Kidney (tissue), 14 donors: ENCODE data around the gene ZSWIM7. TPM values are rescaled to one million over a fixed set of nuclear protein-coding genes. Genes with fewer than 3 reads are reported as not detected.
A peak's percentile ranks its signal among the peaks of the same experiment; 100 is the strongest.

Experiments used
- DNase-seq, 5 donors: peaks; one replicate each; pipeline ENCODE4 v3.0.0-alpha.2; 2013 to 2020
- FAIRE-seq: peaks from 2 replicates; lab custom pipeline; 2012; peaks lifted over from hg19 to GRCh38; lab: Jason Lieb, UNC
- H3K27ac ChIP-seq, 2 donors: one replicate each; pipeline ENCODE4 v1.7.0; 2013; ENCODE audit warnings: low read depth in 2 of 2, low read length in 2 of 2, inconsistent platforms in 1 of 2
- H3K27me3 ChIP-seq: one replicate; pipeline ENCODE4 v1.7.1; 2013; ENCODE audit warnings: low read length, inconsistent platforms; ENCODE audit not compliant: control insufficient read depth, insufficient read depth
- H3K36me3 ChIP-seq, 3 donors: one replicate each; pipeline versions ENCODE4 v1.7.0 to v1.7.1; 2013; ENCODE audit warnings: low read length in 3 of 3, control low read depth in 1 of 3, inconsistent platforms in 1 of 3; ENCODE audit not compliant: insufficient read depth in 3 of 3, control insufficient read depth in 2 of 3
- H3K4me1 ChIP-seq, 3 donors: one replicate each; pipeline versions ENCODE4 v1.7.0 to v1.7.1; 2013; ENCODE audit warnings: low read length in 3 of 3, inconsistent platforms in 1 of 3, low read depth in 1 of 3; ENCODE audit not compliant: control insufficient read depth in 2 of 3, insufficient read depth in 2 of 3
- H3K4me3 ChIP-seq, 3 donors: one replicate each; pipeline versions ENCODE4 v1.7.0 to v1.8.1; 2013; ENCODE audit warnings: low read length in 3 of 3, control low read depth in 1 of 3, inconsistent platforms in 1 of 3
- H3K9ac ChIP-seq, 3 donors: one replicate each; pipeline versions ENCODE4 v1.7.0 to v1.7.1; 2013; ENCODE audit warnings: low read length in 3 of 3, control low read depth in 1 of 3, inconsistent platforms in 1 of 3
- H3K9me3 ChIP-seq, 3 donors: one replicate each; pipeline versions ENCODE4 v1.7.0 to v1.7.1; 2013; ENCODE audit warnings: low read length in 3 of 3, control low read depth in 1 of 3, inconsistent platforms in 1 of 3; ENCODE audit not compliant: control insufficient read depth in 2 of 3, insufficient read depth in 1 of 3
- intact Hi-C: fragments of 100-400 bp; cut with DNase I; formaldehyde crosslinking; loops from one replicate; pipeline ENCODE4 v1.11.1; 2022
- polyA plus RNA-seq: library from polyadenylated mRNA; stranded (reverse); fragments of 350-450 nt; fragmentation: Illumina TruSeq; extraction: RNeasy Lipid Tissue Mini Kit (QIAGEN cat#74804); gene quantifications from one replicate; pipeline ENCODE4 v1.2.3, GENCODE V29; 2014; ENCODE audit warnings: low read depth, low replicate concordance; ENCODE audit not compliant: insufficient read depth
- total RNA-seq: library from RNA; stranded (reverse); fragmentation: NEBNext Ultra II Directional; extraction: Animal tissue kit (Norgen Biotek cat#: 25700); gene quantifications from one replicate; pipeline ENCODE4 v1.2.1, GENCODE V29; 2021
- TF ChIP-seq, protein P1 (sequence below): IDR thresholded peaks from 3 replicates; pipeline ENCODE4 v1.5.1; 2012; ENCODE audit warnings: mild to moderate bottlenecking, moderate library complexity, borderline replicate concordance; ENCODE audit not compliant: insufficient read depth; ENCODE audit errors: extremely low read depth
- donor health status: control.
- donor health status: control.
- donor health status: control.
- donor health status: control.
- donor health status: control.
- donor health status: DM: yes; HTN: yes; CAD: no.
- donor health status: Normal renal cell carcinoma (clear cell type).

The ZSWIM7 gene
- total and polyA plus RNA-seq, 2 donors from 2014 or later, result 21.0 to 66.7 TPM

DNA sequence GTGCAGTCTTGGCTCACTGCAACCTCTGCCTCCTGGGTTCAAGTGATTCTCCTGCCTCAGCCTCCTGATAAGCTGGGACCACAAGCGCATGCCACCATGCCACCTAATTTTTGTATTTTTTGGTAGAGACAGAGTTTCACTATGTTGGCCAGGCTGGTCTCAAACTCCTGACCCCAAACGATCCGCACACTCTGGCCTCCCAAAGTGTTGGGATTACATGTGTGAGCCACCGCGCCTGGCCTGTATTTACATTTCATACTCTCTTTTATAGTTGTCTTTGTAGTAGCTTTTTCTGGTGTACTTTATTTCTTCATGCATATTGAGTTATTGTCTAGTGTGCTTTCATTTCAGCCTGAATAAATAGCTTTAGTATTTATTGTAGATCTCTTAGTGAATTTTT, 64.6 kb downstream of the ZSWIM7 start:
- Histone ChIP-seq H3K4me1 (no peaks in the 10 kb centered on the region), H3K4me3 (no peak overlapping the region), H3K36me3 (no peaks in the 10 kb centered on the region), H3K27me3 (no peaks in the 10 kb centered on the region), H3K9ac (no peak overlapping the region), H3K9me3 (no peaks in the 10 kb centered on the region), H3K27ac (no peak overlapping the region)
- intact Hi-C loops, result no loop called here
- FAIRE-seq (no peak), DNase-seq (peak in 1 of 5 donors; percentile 15)
- TF ChIP-seq, protein P1, sequence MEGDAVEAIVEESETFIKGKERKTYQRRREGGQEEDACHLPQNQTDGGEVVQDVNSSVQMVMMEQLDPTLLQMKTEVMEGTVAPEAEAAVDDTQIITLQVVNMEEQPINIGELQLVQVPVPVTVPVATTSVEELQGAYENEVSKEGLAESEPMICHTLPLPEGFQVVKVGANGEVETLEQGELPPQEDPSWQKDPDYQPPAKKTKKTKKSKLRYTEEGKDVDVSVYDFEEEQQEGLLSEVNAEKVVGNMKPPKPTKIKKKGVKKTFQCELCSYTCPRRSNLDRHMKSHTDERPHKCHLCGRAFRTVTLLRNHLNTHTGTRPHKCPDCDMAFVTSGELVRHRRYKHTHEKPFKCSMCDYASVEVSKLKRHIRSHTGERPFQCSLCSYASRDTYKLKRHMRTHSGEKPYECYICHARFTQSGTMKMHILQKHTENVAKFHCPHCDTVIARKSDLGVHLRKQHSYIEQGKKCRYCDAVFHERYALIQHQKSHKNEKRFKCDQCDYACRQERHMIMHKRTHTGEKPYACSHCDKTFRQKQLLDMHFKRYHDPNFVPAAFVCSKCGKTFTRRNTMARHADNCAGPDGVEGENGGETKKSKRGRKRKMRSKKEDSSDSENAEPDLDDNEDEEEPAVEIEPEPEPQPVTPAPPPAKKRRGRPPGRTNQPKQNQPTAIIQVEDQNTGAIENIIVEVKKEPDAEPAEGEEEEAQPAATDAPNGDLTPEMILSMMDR, result no peak

DNA sequence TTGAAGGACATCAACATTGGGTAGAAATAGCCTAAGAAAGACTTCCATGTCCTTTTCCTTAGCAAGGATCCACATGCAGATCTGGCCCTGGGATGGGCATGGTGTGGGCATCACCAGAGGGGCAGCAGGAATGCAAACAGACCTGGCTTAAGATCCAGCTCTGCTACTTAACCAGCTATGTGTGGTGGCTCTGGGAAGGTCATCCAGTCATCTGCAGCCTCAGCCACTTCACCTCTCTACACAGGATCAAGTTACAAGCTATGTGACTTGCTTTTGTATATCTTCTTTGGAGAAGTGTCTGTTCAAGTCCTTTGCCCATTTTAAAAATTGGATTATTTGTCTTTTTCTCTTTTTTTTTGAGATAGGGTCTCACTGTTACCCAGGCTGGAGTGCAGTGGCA, 68.1 kb downstream of the ZSWIM7 start:
- intact Hi-C loops, result no loop called here
- no peaks in the 10 kb centered on the region for H3K27me3 ChIP-seq
- TF ChIP-seq, protein P1, result no peak
- no peaks in the 10 kb centered on the region for H3K4me1 ChIP-seq
- H3K27ac ChIP-seq, result no peak overlapping the region
- H3K4me3 ChIP-seq, result no peak overlapping the region
- peak in 1 of 5 donors; percentile 17 for DNase-seq
- H3K9me3 ChIP-seq, result no peaks in the 10 kb centered on the region
- no peak for FAIRE-seq
- no peak overlapping the region for H3K9ac ChIP-seq
- no peaks in the 10 kb centered on the region for H3K36me3 ChIP-seq

DNA sequence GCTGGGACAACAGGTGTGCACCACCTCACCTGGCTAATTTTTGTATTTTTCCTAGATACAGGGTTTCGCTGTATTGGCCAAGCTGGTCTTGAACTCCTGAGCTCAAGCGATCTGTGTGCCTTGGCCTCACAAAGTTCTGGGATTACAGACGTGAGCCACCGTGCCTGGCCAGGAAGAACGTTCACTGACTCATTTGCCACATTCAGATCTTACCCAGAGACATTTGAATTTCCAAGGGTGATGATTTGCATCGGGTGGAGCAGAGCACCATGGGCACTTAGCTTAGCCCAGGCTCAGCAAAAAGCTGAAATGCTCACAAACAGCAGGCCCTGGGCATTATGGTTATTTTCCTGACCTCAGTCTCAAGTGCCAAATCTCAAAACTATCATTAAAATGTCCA, 69.1 kb downstream of the ZSWIM7 start:
- Histone ChIP-seq H3K36me3 (no peaks in the 10 kb centered on the region), H3K9me3 (no peaks in the 10 kb centered on the region), H3K27me3 (no peaks in the 10 kb centered on the region), H3K4me3 (no peak overlapping the region), H3K4me1 (no peaks in the 10 kb centered on the region), H3K9ac (no peak overlapping the region), H3K27ac (no peak overlapping the region)
- DNase-seq (peak in 1 of 5 donors; percentile 25), FAIRE-seq (no peak)
- intact Hi-C loops, result no loop called here
- TF ChIP-seq, protein P1, result no peak

DNA sequence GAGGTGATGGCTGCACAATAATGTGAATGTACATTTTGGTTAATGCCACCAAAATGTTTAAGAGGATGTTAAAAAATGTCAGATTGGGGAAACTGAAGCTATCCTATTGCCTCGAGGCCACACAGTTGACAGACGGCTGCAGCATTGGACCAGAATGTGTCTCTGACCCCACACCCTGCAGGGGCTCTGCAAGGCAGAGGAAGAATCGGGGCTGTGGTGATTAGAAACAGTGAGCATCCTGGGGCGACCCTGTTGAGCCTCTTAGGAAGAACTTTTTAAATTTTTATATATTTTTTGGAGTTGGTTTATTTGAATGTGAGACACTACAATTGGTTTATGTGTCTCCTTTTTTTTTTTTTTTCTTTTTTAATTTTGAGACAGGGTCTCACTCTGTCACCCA, 69.6 kb downstream of the ZSWIM7 start:
- FAIRE-seq (no peak), DNase-seq (peak in 1 of 5 donors; percentile 20)
- H3K27ac ChIP-seq, result no peak overlapping the region
- intact Hi-C loops, result no loop called here
- TF ChIP-seq, protein P1, result no peak
- no peak overlapping the region for H3K4me3 ChIP-seq
- H3K36me3 ChIP-seq, result no peaks in the 10 kb centered on the region
- no peaks in the 10 kb centered on the region for H3K4me1 ChIP-seq
- H3K9me3 ChIP-seq, result no peaks in the 10 kb centered on the region
- H3K9ac ChIP-seq, result no peak overlapping the region
- H3K27me3 ChIP-seq, result no peaks in the 10 kb centered on the region
